Sigmoid colon (tissue), 4 donors: ENCODE results near the gene MYO7B.

Experiments
- CTCF ChIP-seq, 4 experiments: fragments of 450-650 bp in 3 of 4; fragments of 200-600 bp in 1 of 4; IDR thresholded peaks; one replicate each; pipeline ENCODE4 v1.5.1; 2016 to 2019; ENCODE audit warnings: antibody characterized with exemption in 4 of 4, mild to moderate bottlenecking in 3 of 4, moderate library complexity in 2 of 4
- EP300 ChIP-seq, 4 donors: sonication (generic); formaldehyde crosslinking; IDR thresholded peaks; one replicate each; pipeline ENCODE4 v1.6.1; 2017; ENCODE audit warnings: antibody characterized with exemption in 4 of 4
- POLR2A ChIP-seq, 2 donors: fragments of 450-650 bp; IDR thresholded peaks; one replicate each; pipeline ENCODE4 v1.6.1; 2016; ENCODE audit warnings: antibody characterized with exemption in 2 of 2, mild to moderate bottlenecking in 2 of 2, moderate library complexity in 2 of 2

- no peak for TF ChIP-seq POLR2A (IDR thresholded peaks at IDR 0.05)
- TF ChIP-seq EP300 (IDR thresholded peaks at IDR 0.05): no peak
- no peak for TF ChIP-seq CTCF (IDR thresholded peaks at IDR 0.05)
Observed at GRCh38 chr2:127608061-127609030, 72.9 kb downstream of the MYO7B start.
